Activated effector memory CD4-positive, alpha-beta T cell treated with Interleukin-2 at 50 U/mL for 16 hours (primary cell): ENCODE data around the gene LBH.

ENCODE experiments used
- DNase-seq: peaks from one replicate; pipeline ENCODE4 v3.0.0-alpha.2; 2020

LBH gene

GRCh38 chr2:30278419-30278818 is 47.1 kb downstream of the LBH start:
- DNase-seq: no peak

- DNase-seq: no peak
These were observed 49.5 kb downstream of the LBH start for GRCh38 chr2:30280596-30281434.

- no peak for DNase-seq
These were observed 50.7 kb downstream of the LBH start for GRCh38 chr2:30282081-30282480.

- no peak for DNase-seq
These were observed 51.4 kb downstream of the LBH start for GRCh38 chr2:30282721-30283120.

- no peak for DNase-seq
These were observed 52.7 kb downstream of the LBH start for GRCh38 chr2:30283931-30284565.

GRCh38 chr2:30285758-30286157 is 54.4 kb downstream of the LBH start:
- DNase-seq: no peak

GRCh38 chr2:30287190-30287840 is 56.0 kb downstream of the LBH start:
- DNase-seq: no peak

- no peak for DNase-seq
These were observed 56.7 kb downstream of the LBH start for GRCh38 chr2:30287857-30288513.

GRCh38 chr2:30288561-30288960 is 57.2 kb downstream of the LBH start:
- no peak for DNase-seq

GRCh38 chr2:30293303-30293921 is 62.1 kb downstream of the LBH start:
- DNase-seq: no peak

GRCh38 chr2:30294133-30294532 is 62.8 kb downstream of the LBH start:
- no peak for DNase-seq

GRCh38 chr2:30296496-30296895 is 65.2 kb downstream of the LBH start:
- DNase-seq: no peak

GRCh38 chr2:30298302-30298701 is 67.0 kb downstream of the LBH start:
- no peak for DNase-seq

GRCh38 chr2:30300122-30300455 is 68.8 kb downstream of the LBH start:
- DNase-seq: no peak

- no peak for DNase-seq
These were observed 69.3 kb downstream of the LBH start for GRCh38 chr2:30300456-30301221.

GRCh38 chr2:30301551-30301950 is 70.2 kb downstream of the LBH start:
- DNase-seq: no peak

- no peak for DNase-seq
These were observed 71.2 kb downstream of the LBH start for GRCh38 chr2:30302566-30302965.

- no peak for DNase-seq
These were observed 71.8 kb downstream of the LBH start for GRCh38 chr2:30303095-30303494.

GRCh38 chr2:30305235-30305634 is 73.9 kb downstream of the LBH start:
- DNase-seq: no peak

GRCh38 chr2:30306522-30306921 is 75.2 kb downstream of the LBH start:
- no peak for DNase-seq

- DNase-seq: no peak
These were observed 76.9 kb downstream of the LBH start for GRCh38 chr2:30308280-30308679.
